HG02943 (cell line): ENCODE measurements around the gene TAS2R41.

Source experiments
- ATAC-seq: cut with Tn5 transposase; IDR thresholded peaks from one replicate; pipeline ENCODE4 v1.9.1; 2021; ENCODE audit warnings: mild to moderate bottlenecking, low read depth, moderate library complexity; ENCODE audit not compliant: unreplicated experiment

TAS2R41 gene

DNA sequence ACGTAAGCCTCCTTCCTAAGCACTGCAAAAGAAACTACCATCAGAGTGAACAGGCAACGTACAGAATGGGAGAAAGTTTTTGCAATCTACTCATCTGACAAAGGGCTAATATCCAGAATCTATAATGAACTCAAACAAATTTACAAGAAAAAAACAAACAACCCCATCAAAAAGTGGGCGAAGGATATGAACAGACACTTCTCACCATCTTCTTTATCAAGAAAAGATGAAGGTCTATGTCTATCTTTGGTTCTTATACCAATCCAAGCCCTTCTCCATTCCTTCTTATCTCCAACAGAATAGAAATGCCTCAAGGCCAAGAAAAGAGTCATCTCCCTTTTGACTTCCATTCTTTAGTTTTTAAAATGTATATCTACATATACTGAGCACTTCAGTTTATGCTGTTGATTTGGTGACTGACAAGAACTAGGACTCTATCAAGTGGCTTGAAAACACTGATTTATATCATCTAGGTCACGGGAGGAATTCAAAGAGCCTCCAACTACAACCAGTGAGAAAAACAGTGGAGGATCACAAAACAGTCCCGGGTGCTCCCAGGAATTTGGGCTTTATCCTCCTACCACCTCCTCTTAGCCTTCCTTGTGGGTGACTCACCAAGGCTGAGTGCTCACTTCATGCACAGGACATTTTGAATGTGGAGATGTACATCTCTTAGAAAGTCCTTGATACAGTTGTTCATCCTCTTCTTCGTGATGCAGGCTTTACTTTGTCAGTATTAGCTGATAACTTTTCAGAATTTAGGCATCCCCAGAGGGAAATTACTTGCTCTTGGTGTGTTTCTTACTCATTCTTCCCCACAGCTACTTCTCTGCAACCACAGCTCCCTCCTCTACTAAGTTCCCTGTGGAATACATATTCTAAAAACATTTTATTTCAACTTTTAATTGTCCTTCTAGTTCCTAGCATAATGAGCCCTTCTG lies 15.4 kb downstream of the TAS2R41 start:
- ATAC-seq = no peak

DNA sequence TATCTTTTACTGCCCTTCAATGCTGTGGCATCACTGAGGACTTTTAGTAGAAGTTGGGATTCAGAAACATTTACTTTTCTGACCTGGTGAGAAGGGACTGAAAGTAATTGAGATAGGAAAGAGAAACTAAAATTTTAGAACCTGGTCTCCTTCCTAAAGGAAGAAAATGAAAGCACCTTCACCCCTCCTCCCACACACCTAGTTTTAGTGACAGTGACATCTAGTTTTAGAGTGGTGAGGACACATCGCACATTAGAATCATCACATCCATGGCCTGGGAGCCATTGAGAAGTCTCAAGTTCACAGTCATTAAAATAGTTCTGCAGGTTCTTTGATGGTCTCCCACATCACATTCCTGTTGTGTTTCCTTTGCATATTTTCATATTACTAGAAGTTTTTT lies 16.1 kb downstream of the TAS2R41 start:
- ATAC-seq = no peak

DNA sequence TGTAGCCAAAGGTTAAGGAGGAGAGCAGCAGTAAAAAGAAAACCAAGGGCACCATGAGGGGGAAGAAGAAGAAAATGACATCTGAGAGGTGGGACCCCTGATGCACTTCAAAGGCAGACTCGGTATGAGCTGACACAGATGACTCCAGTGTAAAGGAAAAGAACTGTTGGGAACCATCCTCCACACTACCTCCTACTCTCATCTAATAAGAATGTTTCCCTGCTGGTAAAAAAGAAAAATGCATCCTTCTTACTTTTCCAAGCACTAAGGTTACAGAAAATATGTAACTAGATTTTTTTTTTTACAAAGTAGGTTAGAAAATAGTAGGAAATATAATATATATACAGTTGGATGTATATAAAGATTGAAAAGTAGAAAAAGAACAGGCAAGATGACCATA lies 16.9 kb downstream of the TAS2R41 start:
- no peak for ATAC-seq

DNA sequence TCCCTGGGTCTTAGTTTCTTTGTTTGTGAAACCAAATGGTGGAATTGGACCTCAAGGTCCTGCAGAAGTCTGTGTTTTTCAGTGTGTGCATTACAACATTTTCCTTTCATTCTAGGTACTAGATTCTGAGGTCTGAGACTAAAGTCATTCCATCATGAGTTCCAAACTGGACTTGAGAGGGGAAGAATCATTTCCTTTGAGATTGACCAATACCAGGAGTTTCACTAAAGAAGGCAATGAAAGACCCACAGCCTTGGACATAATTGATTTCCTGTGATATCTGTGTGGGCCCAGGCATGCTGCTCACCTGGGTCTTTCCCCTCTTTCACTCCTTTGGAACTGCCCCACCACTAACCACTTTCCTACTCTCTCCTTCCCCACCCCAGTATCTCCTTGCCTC lies 18.2 kb downstream of the TAS2R41 start:
- ATAC-seq = no peak

DNA sequence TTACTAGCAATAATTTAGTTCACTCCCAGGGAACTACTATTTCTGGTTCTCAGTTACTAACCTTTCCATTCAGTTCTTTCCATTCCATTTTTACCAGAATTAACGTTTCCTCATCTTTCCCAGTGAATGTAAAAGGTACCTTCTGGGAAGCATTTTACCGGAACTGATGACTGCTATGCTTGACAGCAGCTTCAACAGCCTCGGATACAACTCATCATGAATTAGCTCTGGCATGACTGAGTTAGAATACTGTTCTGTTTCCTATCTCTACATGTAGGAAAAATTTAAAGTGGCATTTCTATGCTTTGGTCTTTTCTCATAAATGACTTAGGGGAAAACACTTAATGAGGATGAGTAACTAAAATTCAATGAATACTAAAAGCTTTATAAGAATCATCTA lies 18.6 kb downstream of the TAS2R41 start:
- ATAC-seq = no peak

DNA sequence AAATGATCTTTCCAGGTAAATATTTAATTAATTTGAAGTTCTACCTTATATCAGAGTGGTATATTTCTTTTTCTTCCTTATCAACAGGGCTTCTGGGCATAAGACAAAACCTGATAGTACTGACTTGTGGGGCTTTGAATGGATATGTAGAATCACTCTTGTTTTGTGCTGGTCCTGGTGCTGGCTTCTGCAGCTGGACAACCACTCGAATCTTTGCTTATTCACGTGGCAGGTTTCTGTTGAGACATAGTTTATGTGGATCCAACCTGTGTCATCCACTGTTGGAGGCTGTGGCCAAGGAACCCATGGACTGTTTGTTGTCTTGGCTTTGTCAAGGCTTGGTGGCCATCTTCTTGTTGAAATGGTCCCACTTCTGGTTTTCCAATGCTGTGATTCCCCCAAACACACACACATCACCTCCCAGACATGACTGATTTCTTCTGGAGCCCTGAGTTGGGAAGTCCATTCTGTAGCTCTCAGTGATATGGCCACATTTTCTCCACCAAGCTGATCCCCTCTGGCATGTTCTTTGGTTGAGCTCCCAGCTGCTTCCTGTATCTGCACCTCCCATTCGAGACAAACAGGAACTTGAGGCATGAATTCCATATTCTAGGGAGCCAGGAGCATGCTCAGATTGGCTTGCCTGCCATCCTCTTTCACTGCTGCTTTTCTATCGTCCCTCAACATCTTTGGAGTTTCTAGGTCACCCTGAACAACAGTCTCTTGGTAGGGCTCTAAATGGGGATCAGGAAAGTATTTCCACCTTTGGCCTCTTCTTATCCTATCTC lies 19.5 kb downstream of the TAS2R41 start:
- ATAC-seq = no peak

DNA sequence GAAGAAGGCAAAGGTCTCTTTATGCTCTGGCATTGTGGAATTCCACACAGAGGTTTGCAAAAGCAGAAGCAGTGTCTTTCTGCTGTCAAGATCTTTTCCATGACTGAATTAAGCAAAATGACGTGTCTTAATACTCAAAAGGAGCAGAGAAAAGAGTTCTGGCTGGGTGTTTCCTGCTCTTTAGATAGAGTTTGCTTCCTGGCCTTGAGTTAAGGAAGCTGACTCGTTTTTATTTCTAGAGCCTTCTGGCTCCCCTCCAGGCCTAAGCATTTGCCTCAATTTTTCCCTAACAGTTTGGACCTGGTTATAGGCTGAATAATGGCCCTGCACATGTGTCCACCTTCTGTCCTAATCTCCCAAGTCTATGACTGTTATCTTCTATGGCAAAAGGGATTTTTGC lies 21.6 kb downstream of the TAS2R41 start:
- no peak for ATAC-seq

DNA sequence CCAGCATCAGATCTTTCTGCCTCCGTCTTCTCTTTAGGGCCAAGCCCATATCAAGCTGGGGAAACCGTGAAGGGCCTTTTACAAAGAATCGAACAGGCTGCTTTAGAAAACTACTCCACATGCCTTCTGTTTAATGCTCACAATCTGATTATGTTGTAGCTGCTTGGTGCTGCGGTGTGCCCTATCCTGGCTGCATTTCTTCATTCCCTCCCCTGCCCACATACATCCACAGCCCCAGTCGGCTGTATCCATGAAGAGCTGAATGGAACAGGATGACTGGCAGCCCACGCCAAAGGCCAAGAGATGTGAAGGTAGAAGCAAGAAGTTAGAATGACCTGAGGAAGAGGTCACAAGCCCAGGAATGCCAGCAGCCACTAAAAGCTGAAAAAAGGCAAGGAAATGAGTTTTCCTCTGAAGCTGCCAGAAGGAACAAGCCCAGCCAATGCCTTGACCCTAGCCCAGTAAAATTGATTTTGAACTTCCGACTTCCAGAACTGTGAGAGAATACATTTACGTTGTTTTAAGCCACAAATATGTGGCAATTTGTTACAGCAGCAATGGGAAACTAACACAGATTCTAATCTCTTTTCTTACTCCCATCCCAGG lies 22.2 kb downstream of the TAS2R41 start:
- ATAC-seq = no peak

DNA sequence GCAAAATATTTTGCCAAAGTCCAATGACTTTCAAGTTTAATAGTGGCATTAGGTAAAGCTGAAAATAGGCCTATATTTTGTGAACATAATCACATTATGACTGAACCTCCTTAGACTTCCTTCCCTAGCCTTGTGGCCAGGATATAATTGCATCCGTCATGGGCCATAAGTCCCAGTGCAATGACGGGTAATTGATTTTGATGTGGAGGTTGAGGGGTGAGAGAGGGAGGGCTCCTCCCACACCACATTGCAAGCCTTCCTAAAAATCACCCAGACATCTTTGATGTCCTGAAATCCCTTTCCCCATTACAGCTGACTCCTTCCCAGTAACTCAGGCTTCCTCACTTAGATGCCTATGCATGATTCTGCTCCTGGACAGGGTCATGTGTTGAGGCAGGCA lies 25.6 kb downstream of the TAS2R41 start:
- ATAC-seq = no peak

DNA sequence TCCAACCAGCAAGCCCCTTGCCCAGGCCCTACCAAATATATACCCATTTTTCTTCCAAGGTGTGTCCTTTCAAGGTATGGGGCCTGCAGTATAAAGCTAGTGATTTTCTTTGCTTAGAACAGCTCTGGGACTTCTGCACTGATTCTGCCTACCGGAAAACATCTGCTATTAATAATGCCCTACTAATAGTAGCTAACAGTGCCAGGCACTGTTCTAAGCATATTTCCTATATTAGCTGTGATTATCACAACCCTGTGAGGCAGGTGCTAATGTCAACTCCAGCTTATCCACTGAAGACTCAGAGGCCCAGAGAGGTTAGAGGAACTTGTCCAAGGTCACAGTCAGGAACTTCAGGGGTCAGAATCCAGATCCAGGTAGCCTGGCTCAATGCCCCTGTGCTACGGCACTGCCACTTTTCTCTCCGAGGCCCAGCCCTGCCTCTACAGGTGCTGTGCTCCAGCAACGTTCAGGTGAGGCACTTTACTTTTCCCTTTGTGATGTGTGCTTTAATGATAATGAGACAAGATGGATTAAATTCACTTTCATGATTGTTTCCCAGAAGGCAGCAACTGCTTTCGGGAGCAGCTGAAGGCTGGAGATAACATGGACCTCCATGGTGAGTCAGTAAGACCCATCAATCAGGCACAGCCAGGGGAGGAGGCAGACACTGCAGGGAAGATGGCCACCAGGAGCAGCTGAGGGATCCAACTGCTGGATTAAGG lies 26.7 kb downstream of the TAS2R41 start:
- ATAC-seq = no peak

DNA sequence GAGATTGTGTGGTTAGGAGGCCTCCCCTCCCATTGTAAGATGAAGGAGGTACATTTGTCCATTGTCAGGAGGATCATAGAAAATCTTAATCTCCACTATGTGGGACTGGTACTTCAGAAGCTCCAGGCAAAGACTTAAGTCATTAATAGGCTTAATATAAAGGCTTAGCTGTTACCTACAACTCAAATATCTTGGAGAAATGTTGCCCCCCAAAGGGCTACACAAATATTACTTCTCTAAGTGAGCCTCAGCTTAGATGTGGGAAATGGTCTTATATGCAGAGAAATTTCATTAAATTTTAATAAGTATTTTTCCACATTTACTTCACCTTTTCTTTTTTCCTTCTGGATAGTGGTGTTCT lies 27.2 kb downstream of the TAS2R41 start:
- no peak for ATAC-seq

DNA sequence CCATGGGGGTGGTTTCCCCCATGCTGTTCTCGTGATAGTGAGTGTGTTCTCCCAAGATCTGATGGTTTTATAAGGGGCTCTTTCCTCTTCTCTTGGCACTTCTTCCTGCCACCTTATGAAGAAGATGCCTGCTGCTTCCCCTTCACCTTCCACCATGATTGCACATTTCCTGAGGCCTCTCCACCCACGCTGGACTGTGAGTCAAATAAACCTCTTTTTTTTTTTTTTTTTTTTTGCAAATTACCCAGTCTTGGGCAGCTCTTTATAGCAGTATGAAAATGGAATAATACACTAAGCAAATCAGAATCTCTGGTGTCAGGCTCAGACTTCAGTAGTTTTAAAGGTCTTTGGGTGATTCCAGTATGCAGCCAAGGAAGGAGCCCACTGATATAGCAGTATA lies 28.2 kb downstream of the TAS2R41 start:
- ATAC-seq = no peak

DNA sequence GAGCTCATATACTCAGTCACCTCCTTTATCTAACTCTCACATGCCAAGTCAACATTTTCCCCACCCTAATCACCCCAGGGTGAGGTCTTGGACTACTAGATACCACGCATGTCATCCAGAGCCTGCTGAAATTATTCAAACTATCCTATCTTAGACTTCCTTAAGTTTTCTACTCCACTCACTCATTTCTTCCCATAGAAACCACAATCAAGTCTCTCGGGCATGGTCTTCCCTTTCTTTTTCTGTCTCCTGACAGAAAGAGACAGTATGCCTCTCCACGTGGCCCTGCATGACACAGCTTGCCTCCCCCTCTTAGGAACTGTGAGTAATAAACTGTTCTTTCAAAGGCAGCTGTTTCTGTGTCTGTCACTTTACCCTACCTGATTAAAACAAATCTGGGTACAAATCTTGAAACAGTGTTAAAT lies 29.4 kb downstream of the TAS2R41 start:
- ATAC-seq = no peak

DNA sequence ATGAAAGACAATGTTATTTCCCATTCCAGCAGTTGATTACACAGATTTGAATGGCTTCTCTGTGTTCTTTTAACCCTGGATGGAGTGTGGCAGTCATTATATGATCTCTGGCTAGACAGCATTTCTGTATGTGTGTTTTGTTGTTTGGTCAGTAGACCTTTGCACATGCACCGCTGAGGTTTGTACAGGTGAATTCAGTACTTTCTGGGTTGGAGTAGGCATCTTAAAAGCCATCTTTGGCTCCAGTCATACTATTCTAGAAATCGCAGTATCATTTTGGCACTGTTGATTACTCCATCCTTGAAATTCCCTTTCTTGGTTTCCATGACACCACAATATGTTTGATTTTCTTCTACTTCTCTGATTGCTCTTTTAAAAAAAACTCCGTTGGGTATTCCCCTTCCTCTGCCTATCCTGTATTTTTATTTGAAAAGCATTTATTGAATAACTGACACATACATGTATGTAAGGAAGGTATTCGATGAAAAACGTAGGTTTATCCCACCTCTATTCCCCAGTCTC lies 29.9 kb downstream of the TAS2R41 start:
- ATAC-seq = no peak

DNA sequence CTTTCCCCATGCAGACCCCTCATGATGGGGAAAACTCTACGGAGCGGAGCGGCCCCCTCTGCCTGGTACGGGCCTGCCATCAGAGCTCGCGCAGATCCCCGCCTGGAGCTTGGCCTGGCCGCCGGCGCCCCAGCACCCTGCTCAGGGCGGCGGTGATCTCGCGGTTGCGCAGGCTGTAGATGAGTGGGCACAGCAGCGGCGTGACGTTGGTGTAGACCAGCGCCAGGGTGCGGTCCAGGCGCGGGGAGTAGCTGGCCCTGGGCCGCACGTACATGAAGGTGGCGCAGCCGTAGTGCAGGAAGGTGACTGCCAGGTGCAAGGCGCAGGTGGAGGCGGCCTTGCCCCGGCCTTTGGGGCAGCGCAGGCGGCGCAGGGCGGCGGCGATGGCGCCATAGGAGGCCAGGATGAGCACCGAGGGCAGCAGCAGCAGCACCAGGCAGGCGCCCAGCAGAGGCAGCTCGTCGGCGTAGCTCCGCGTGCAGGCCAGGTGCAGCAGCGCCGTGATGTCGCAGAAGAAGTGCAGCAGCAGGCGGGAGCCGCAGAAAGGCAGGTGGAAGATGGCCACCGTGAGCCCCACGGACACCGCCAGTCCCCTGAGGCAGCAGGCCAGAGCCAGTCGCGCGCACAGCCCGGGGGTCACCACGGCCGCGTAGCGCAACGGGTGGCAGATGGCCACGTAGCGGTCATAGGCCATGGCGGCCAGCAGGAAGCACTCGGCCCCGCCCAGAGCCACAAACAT lies 33.4 kb downstream of the TAS2R41 start:
- ATAC-seq = no peak

DNA sequence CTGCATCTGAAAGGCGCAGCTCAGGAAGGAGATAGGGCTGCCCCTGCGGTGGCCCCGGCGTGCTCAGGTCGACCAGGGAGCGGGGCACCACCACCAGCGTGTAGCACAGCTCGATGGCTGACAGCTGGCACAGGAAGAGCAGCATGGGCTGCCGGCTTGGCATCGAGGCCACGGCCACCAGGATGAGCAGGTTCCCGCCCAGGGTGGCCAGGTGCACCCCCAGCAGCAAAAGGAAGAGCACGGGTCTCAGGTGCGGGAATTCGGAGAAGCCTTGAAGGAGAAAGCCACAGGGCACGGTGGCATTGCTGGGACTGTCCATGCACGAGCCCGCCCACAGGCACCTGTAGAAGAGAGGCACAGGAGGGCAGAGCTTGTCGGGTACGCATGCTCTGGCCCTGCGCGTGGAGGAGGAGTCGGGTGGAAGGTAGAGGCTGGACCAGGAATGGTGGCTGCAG lies 33.9 kb downstream of the TAS2R41 start:
- ATAC-seq = no peak

DNA sequence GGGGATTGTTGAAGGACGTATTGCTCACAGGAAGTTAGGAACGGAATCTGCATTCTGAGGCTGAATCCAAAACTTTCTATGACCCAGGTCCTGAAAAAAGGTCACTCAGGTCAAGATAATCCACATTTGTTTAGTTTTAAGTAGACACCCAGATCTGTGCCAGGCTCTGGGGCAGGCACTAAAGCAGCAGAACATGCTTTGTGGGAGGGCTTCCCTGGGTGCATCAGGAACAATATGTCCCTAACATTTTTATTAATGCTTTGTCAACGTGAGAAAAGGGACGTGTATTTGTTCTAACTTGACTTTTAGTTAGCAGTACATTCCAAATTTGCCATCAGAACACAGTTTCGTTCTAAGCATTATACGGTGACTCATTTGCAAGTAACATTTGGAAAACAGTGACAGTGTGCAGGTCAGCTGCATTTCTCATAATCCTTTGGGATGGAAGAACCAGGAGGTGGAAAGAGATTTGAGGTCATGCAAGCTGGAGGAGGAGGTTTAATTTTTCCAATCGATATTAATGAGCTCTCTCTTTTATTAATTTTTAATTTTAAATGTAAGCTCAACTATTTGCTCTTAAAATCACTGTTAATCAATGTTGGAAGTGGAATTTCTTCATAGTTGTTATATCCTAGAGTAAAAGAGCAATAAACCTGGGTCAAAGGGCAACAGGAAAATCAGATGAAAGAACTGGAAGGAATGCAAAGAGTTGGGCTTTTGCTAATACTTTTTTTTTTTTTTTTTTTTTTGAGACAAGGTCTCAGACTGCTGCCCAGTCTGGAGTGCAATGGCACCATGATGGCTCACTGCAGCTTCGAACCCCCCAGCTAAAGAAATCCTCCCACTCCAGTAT lies 35.0 kb downstream of the TAS2R41 start:
- no peak for ATAC-seq

DNA sequence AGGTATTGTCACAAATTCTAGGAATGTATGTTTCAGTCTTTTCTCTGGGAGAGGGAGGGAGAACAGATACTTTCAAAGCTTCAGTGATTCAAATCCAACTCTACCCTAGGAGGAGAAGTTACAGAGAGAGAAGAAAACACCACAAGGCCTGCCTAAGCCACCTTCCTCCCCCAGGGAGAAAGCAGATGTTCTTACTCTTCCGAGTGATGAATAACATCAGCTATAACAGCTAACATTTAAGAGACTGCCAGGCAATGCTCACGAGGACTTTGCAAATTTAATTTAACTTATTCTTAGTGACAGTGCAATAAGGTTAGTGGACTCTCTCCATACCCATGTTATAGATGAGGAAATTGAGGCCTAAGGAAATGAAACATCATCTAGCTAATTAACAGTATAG lies 36.8 kb downstream of the TAS2R41 start:
- no peak for ATAC-seq
